Midbrain (tissue), 1 donor: ENCODE data around the gene PPP1R36.
"Not testable (repeated sequence)": the region's sequence is repeated elsewhere in the genome, so short reads cannot be mapped to it uniquely, and the experiment has no call there.

Experiments
- DNase-seq: peaks from one replicate; lab custom pipeline; 2025; lab: John Stamatoyannopoulos, UW

The PPP1R36 gene, protein sequence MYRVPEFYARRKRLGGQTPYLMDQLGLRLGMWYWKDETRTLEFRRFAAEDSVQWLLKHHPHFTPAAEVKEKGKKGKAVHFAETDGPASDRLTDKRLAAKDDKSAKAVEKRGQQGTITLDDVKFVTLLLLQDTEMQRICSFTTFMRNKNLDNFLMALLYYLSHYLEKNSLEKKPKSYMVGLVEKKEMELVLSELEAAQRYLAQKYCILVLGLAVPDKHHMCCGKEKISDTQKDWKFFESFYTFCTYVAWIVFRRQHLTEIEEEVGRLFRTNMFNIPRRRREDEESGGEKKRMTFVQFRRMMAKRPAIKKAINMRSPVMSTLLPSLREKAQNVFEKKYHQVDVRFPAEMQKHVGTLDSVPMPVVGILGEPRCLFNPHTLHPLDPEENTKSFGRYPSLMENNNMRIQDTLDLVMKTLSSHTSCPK

DNA sequence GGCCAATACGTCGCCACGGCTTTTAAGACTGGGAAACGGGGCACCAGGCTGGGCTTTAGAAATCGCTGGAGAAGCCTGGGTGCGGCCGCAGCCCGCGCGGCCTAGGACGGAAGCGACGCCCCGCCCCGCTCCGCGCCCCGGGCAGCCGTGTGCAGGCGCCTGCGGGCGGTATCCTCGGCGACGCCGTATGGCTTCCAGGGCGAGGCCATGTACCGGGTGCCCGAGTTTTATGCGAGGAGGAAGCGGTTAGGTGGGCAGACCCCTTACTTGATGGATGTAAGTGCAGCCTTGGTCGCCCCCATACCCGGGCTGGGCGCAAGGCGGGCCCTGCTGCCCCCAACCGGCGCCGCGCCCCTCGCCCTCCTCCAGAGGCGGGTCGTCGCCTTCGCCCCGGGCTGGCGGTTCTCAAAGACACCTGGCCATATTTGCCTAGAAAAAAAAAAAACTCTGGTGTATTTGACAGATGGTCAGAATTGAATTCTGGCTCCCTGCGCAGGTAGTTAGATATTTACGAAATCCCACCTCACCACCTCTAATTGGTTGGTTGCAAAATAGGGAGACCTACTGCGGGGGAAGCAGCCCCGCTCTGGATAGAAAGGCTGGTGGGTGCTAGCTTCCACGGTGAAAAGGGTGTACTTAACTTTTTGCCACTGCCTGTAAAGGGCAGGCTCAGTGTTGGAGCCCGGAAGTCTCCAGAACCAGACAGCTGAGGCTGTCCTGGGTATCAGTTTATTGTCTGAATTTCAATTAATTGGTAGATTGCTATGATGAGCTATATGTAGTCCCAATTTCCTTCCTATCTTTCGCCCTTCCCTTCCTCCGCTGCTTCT lies at the start of gene PPP1R36:
Gene PPP1R36, plus strand, starts transcription at position 171 of the 830 bp plus-strand sequence. Its CDS starts 37 bp downstream, at position 208.
- DNase-seq = peak; percentile 35

DNA sequence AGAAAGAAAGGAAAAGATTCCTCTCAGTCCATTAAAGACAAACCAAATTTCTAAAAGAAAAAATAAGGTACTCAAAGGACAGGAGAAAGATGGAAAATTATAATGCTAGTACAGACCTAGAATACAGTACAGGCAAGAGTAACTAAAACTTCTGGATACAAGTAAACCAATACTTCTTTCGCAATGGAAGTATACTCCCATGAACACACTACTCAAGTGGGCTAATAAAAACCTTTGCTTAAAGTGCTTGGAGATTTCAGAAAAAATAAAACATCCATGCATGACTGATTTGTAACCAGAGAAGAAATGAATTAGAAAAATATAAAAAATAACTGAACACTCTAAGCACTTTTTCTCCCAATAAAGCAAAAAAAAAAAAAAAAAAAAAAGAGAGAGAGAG lies 49.7 kb upstream of the PPP1R36 start:
- no peak for DNase-seq

DNA sequence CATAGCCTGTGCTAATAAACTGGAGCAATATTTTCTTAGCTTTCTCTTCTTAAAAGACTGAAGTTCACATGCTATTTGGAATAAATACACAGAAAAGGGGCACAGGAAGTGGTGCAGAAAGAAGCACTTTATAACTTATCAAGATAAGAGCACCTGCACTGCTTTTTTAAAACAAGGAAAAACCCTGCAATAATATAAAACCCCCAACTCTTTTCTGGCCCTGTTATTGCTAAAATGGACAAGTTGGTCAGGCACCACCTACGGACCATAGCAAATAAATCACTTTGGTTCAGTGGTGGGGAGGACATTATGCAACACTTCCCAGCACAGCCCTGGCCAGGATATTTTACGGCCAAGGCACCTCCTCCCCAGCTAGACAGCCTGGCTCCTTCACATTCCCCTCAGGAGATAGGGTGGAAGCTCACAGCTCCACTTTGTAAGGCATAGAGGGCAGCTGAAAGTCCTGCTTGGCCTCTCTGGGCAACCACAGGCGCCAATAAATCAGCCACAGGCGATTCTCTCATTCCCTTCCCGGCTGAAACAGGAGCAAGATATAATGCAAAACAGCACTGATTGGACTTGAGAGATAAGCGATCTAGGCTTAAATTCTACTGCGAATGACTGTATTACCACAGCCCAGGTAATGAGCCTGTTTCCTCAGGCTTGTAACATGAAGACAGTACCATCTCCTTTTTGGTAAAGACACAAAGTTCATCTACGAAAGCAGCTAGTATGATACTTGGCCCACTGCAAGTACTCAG lies 48.2 kb upstream of the PPP1R36 start:
- DNase-seq = no peak

DNA sequence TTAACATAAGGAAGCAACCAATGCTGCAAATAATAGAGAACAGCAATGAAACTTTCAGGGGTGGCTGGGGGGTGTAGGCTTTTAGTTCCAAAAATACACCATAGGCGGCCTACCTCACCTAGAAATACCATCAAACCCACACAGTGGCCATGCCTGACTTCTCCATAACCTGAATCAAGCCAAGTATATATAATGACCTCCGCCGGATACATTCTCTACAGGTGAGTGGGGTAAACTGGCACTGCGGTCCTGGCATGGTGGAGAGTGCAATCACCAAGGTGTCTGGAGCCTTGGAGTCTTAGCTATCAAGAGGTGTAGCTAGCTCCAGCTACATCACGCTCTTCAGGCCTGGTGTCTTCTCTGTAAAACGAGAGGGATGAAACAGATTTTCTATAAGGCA lies 47.3 kb upstream of the PPP1R36 start:
- no peak for DNase-seq

DNA sequence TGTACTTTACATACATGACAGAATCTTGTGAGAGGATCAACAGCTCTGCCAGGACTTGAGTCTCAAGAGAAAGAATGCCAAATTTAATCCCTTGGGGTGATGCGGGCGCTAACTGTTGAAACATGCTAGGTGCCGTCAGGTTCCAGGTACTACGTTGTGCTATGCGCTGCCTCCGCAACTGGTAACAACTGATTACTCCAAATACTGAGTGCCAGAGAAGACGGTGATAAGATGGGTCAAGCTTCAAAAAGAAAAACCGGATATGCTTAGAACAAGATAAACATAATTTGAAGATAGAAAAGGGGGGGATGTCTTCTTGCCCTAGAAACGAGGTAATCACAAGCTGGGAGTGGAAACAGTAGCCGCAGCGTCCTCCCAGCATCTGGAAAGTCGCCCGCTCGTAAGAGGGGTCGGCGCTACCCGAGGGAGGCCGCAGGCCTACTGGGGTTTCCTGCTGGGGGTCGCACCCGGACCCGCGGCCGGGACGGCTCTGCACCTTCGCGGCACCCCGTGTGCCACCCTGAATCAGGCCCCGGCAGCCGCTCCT lies 46.8 kb upstream of the PPP1R36 start:
- no peak for DNase-seq

DNA sequence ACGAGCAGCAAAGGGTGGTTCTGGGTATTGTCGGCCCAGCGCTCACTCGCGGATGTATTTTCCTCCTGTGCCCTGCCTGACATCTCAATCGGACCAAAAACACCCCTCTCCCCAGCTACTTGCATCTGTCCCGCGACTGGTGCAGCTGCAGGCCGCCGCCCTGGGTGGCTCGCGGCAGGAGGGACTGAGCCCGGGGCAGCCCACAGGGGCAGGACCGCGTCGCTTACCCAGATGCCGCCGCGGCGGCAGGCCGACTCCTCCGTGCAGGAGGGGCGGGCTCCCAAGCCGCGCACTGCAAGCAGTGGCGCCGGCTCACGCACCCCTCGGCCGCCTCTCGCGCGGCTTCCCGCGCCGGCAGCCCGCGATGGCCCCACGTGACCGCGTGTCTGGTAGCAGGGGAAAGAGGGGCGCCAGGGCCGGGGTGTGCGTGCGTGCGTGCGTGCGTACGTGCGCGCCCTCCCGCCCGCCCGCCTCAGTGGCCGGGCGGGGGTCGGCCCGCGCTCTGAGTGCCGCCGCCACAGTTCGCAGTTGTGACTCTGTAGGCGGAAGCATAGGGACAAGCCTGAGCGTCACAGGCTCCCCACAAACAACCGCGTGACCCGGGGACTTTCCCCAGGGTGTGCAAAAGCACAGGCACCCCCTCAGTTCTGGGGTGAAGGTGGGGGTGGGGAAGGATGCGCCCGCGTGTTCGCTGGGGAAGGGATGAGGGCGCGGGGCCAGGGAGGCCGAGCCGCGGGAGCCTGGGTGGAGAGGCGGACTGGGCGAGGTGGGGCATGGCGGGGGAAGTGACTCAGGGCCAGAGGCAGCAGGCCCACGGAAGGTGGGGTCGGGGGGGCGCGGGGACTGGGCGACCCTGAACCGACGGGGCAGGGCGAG lies 46.1 kb upstream of the PPP1R36 start, which contains the start of gene ZBTB25:
Gene ZBTB25, minus strand, starts transcription at position 405 of the 876 bp plus-strand sequence. CDS start 13,305 bp downstream, outside the sequence.
- DNase-seq = peak; percentile 91

DNA sequence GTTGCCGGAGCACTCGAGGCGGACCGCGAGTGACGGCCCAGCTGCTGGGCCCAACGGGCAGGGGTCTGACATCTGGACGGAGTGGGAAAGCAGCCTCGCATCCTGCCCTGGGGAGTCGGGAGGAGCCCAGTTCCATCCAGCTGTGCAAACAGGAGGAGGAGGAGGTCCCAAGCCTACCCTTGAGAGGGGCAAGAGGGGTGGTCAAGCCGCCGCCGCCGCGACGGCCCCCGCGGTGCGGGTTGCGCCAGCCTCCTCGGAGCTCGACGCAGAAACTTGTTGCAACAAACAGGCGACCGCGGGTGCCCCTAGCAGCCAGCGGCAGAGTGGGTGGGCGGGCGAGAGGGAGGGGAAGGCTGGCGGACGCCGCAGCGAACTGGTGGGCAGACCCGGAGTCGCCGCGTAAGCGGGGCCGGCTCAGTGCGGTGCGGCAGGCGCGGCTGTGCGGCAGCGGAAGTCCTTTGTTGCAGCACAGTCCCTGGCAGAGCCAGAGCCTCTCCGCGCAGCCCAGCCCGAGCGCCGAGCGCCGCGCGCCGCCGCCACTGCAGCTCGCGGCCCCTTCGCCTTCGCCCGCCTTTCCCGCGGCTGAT lies 45.4 kb upstream of the PPP1R36 start, which contains the start of gene ZBTB1:
Gene ZBTB1, plus strand, starts transcription at position 461 of the 587 bp plus-strand sequence. CDS start 16,735 bp downstream, outside the sequence.
- peak; percentile 86 for DNase-seq

DNA sequence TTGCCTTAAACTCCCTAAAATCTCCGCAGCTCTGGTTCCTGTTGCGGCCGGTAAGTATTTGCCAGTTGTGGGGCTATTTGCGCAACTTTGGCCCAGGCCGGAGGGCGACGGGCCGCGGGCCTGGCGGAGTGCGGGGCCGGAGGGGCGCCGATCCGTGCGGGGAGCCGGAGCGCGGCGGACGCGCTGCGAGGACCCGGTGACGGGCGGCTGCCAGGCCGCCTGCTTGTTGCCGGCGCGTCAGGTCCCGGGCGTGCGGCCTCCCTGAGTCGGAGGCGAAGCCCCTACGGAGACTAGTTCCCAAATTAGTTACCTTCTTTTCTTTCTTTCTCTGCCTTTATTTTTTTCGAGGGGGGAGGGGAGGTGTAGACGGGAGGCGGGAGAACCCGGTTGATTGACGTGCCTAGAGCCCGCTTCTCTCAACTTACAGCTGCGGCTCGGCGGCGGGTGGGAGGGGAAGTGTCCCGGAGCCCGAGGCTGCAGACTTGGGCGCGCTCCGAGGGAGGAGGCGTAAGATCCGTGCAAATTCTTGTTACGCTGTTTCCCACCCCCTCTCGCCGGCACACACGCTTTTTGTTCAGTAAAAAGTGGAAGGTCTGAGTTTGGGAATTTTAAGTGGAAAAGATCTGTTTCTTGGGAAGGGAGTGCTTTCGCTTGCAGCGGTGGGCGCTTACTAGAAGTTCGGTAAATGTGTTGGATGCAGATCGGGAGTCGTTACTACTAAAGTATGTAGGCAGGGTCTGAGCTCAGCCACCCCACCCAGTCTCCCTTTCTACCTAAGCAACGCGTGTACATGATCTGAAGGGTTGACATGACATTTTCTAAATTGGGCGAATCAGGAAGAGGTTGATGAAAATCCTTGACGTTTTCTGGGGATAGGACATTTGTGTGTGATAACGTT lies 44.6 kb upstream of the PPP1R36 start:
- DNase-seq = peak; percentile 89

DNA sequence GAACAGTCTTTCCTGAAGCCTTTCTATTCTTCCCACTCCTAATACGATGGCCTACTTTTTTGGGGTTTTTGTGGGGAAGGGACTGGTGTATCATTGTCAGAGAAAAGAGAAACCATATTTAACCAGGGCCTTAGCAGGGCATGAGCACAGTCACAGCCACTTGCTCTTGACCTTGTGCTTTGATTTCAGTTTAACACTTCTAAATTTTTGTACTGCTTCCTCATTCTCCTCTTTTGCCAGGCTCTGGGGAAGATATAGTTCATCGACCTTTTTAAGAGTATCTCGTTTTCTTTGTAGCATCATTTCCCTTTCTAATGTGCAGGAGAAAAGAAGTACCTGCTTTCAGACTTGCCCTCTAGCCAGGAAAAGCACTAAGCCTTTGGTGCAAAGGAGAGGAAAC lies 43.0 kb upstream of the PPP1R36 start:
- no peak for DNase-seq

DNA sequence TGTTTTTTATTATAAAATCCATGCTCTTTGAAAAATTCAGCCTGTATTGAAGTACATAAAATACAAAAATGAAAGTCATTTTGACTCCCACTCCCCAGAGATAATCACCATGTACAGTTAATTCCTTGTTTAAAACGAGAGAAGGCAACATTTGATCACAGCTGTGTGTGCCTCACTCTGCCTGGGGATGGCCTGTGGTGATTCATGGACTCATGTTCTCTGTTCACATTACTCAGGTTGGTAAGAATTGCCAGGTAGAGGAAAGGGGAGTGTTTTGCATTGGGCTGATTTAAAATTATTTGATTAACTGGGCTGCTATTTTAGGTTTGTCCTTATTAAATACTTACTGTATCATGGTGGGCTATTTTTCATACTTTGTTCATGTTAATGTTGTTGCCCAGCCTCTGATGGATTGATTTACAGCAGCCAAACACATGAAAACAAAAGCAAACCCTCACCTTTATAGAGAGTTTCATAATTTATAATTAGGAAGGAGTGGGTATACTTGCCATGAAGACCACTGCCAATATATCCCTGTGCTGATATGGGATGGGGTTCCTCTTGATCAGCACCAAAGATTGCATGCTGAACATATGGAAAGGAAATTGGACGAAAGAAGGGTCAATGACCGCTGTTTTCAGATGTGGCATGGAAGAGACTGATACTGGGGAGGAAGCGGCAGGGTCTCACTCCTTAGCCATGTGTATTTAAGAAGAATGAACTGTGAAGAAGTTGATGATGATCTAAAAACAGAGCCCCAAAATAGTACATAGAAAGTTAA lies 42.2 kb upstream of the PPP1R36 start:
- DNase-seq = no peak

DNA sequence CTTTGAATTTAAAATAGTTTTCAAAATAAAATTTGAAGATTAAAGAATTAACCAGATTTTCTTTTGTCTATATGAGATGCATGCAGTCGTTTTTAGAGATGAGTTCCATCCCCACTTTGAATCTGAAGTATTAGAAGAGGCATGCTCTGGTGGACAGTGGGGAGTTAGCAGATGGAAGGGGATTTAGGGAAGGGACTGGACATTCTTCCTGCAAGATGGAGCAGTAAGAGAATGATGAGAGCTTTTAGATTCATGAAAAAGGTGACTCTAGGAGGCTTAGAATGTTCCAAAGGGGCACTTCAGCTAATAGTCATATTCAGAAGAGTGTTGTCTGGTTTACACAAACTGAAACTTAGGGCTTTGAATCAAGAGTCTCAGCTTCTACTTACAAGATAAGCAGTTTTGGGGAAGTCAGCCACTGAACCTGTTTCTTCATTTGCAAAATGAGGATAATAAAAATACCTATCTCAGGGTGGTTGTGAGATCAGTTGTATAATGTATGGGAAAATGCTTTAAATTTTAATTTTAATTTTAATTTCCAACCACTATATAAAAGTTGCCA lies 41.5 kb upstream of the PPP1R36 start:
- no peak for DNase-seq

DNA sequence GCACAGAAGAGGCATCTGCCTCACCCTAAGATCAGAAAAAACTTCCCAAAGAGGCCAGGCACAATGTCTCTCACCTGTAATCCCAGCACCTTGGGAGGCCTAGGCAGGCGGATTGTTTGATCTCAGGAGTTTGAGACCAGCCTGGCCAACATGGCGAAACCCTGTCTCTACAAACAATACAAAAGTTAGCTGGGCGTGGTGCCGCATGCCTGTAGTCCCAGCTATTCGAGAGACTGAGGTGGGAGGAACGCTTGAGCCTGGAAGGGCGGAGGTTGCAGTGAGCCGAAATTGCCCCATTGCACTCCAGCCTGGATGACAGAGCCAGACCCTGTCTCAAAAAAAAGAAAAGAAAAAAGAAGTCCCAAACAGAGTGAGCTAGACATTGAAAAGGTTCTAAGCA lies 40.7 kb upstream of the PPP1R36 start:
- DNase-seq = no peak

DNA sequence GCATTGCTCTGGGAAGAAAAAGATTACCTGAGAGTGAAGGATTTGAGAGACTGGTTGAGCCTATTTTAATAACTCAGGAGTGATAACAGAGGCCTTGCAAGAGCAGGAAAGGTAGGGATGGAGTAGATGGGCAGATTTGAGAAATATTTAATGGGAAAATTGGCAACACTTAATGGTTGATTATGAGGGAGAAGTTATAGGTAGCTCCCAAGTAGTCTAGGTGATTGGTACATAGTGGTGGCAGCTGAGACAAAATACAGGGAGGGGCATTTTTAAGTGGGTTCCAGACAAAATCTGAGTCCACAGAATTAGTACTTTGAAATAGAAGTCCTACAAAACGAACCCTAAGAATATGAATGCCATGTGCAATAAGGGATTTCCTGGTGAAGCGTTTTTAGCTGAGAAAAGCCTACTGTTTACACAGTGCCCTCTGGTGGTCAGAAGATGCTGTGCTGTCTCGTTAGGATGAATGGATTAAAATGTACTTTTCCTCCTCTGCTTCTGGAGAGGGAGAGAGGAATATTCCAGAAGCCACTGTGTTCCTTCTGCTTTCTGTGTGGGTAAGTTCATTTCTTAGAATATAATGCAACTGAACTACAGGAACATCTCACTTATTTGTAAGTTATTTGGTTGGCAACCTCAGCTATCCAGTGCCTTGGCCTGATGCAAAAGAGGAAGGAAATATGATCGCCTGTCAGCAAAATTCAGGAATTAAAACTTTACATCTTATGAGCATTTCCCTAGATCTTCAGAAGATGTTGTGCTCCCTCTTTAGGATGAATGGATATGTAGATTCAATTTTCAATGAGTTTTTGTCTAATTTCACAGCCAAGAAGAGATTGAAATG lies 38.7 kb upstream of the PPP1R36 start:
- peak; percentile 82 for DNase-seq

DNA sequence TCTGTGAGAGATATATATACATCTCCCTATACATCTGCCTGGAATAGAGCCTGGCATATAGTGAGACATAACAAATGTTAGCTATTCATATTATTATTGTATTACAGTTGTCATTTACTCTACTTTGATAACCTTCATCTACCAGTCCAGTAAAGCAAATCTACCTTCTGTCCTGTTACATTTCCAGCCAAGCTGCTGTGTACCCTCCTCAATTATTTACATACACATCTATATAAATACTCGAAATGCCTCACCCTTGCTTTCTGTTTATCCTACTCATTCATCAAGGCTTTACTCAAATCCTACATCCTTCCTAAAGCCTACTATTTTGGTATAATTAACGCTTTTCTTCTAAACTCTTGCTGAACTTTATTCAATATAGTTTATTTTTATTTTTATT lies 36.5 kb upstream of the PPP1R36 start:
- DNase-seq = no peak

DNA sequence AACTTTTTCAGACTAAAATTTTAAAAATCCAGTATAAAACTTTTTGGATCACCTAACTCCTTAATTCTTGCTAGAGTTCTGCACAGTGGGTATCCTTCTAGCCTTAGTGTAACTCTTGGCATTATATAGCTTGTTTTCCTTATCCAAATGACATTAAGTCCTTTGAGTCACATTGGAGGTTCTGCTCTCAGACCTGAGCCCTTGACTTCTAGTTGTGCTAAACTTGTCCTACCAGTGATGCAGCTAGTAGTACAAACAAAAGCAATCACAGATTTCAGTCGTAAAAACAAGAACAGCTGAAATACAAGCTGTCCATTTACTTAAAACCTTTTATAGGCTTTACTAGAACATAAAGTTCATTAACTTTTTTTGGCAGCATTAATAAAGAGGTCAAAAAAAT lies 34.7 kb upstream of the PPP1R36 start:
- no peak for DNase-seq

DNA sequence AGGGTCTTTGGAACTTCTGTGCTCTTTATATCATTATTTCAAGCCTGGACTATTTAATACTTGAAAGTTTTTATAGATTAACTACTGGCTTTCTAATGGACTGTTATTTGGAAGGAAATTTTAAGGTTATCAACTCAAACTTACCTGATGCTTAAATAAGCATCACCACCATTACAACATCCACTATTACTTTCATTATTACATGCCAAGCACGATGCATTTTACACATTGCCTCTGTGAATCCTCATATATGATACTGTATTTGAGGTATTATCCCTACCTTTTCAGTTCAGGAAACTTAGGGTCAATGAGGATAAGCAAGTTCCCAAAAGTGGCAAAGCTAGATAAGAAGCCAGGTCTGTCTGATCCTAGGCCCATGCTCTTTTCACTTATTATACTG lies 32.8 kb upstream of the PPP1R36 start:
- no peak for DNase-seq

DNA sequence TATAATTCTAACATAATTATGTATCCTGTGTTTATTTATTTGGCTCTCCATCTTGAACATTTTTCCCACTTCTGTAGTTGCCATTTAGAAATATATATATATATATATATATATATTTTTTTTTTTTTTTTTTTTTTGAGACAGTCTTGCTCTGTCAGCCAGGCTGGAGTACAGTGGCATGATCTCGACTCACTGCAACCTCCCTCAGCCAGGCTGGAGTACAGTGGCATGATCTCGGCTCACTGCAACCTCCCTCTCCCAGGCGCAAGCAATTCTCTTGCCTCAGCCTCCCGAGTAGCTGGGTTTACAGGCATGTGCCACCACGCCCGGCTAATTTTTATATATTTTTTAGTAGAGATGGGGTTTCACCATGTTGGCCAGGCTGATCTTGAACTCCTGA lies 32.1 kb upstream of the PPP1R36 start:
- DNase-seq = not testable (repeated sequence)
